ENCODE measurements around the gene KIAA1549. TPM values are rescaled to one million over a fixed set of nuclear protein-coding genes. Genes with fewer than 3 reads are reported as not detected.

The KIAA1549 gene
- total and polyA plus RNA-seq, 2 of the 8 experiments (the other 6 are each of a cell fraction or from before 2014, with no cell fraction given) = 6.5 to 17.3 TPM

- TF ChIP-seq CBX8 (IDR thresholded peaks at IDR 0.05; ENCODE audit: borderline replicate concordance, low read depth, low read length) (no peak), SRF (IDR thresholded peaks at IDR 0.05; ENCODE audit: low read depth, low read length) (peak; percentile 62)
- H3K14ac ChIP-seq (ENCODE audit: insufficient read length) = no peak overlapping the region
- no peak overlapping the region for H3K4me3 ChIP-seq (ENCODE audit: extremely low read depth in 1 of 4, insufficient read depth in 2 of 4, low read depth in 3 of 4, low read length in 4 of 4)
- H3K18ac ChIP-seq (ENCODE audit: extremely low read depth, low read length) = no peak overlapping the region
- WGBS, 2 experiments (ENCODE audit: extremely low coverage in 1 of 2, insufficient coverage in 1 of 2, insufficient read length in 1 of 2, insufficient replicate concordance in 2 of 2, low coverage in 1 of 2, low lambda C conversion rate in 2 of 2, missing lambda C conversion rate in 1 of 2) = 87% methylated on average over 7 of the region's 7 CpGs; no CpG with 5 or more reads in 1 of the 2 experiments
- no peak overlapping the region for H3K4ac ChIP-seq (replicated peaks; ENCODE audit: insufficient read length, low read depth, low read length)
- no peak overlapping the region for H2BK120ac ChIP-seq (replicated peaks; ENCODE audit: low read depth, low read length)
- no peak overlapping the region for H2BK15ac ChIP-seq (ENCODE audit: low read length)
- H4K20me1 ChIP-seq (replicated peaks in 1 of 2; ENCODE audit: control insufficient read depth in 1 of 2, insufficient read depth in 2 of 2, low read length in 2 of 2) = no peaks in the 10 kb centered on the region
- H3K27ac ChIP-seq (ENCODE audit: low read depth, low read length) = no peak overlapping the region
- DNase-seq (ENCODE audit: low read depth in 1 of 2, low spot score in 2 of 2) = no peak
- no peaks in the 10 kb centered on the region; a peak in 1 of 7 replicates for H3K27me3 ChIP-seq (replicated peaks in 1 of 4; ENCODE audit: control insufficient read depth in 3 of 4, extremely low read depth in 1 of 4, insufficient read depth in 3 of 4, low read length in 3 of 4)
- no peaks in the 10 kb centered on the region for H3K23me2 ChIP-seq (ENCODE audit: low read depth, low read length)
- 0 out of 2 replicates have a peak overlapping the region, but pooled peaks have one; percentile 14 for H2AK5ac ChIP-seq (ENCODE audit: low read depth, low read length)
- H3K79me2 ChIP-seq (ENCODE audit: control insufficient read depth in 1 of 2, insufficient read depth in 2 of 2, low read length in 2 of 2) = no peaks in the 10 kb centered on the region
- no peak overlapping the region for H2BK12ac ChIP-seq (ENCODE audit: low read depth, low read length)
- no peak overlapping the region for H2BK20ac ChIP-seq (ENCODE audit: low read length)
- CTCF ChIA-PET (ENCODE audit: partially characterized antibody) = no interaction called here
- no peaks in the 10 kb centered on the region; a peak in 1 of 7 replicates for H3K4me1 ChIP-seq (replicated peaks in 1 of 4; ENCODE audit: control insufficient read depth in 3 of 4, insufficient read depth in 4 of 4, low read length in 3 of 4)
- H3K4me2 ChIP-seq (ENCODE audit: insufficient read depth in 1 of 2, low read depth in 2 of 2, low read length in 2 of 2) = no peak overlapping the region
- no peaks in the 10 kb centered on the region for H3K79me1 ChIP-seq (ENCODE audit: low read depth, low read length)
- no peaks in the 10 kb centered on the region for H3K36me3 ChIP-seq (ENCODE audit: control insufficient read depth in 2 of 4, insufficient read depth in 4 of 4, low read length in 3 of 4)
- no peaks in the 10 kb centered on the region for H3K9me3 ChIP-seq (ENCODE audit: insufficient read depth in 2 of 2, low read depth in 1 of 2, low read length in 1 of 2)
- no peak overlapping the region for H2AFZ ChIP-seq (ENCODE audit: low read length)
- no peak overlapping the region for H3K23ac ChIP-seq (ENCODE audit: insufficient read length)
- no peak overlapping the region for H3K9ac ChIP-seq (replicated peaks in 1 of 4; ENCODE audit: extremely low read depth in 1 of 4, low read depth in 3 of 4, low read length in 3 of 4)
- H2BK5ac ChIP-seq (ENCODE audit: low read depth, low read length) = no peak overlapping the region; the same call in 1 of the 2 replicates
- POLR2A ChIA-PET (ENCODE audit: partially characterized antibody) = no interaction called here
- no peak overlapping the region for H4K5ac ChIP-seq (ENCODE audit: insufficient read length, low read depth, low read length)
- no peak for FAIRE-seq
- no peak overlapping the region for H4K8ac ChIP-seq (ENCODE audit: extremely low read depth, insufficient read depth, low read length)
- no peak overlapping the region for H4K91ac ChIP-seq (replicated peaks; ENCODE audit: insufficient read length, low read length)
- H3K56ac ChIP-seq (replicated peaks; ENCODE audit: insufficient read length, low read depth, low read length) = no peak overlapping the region
Observed at GRCh38 chr7:138821912-138822311, 159.3 kb downstream of the KIAA1549 start.

Measured in H1 (cell line).